Prostate gland (tissue), 2 donors: ENCODE results near the gene GPR33. TPM values are rescaled to one million over a fixed set of nuclear protein-coding genes. Genes with fewer than 3 reads are reported as not detected.

Experiments
- DNase-seq: peaks from one replicate; pipeline ENCODE4 v3.0.0-alpha.2; 2019; ENCODE audit warnings: low spot score
- H3K27ac ChIP-seq, 2 donors: fragments of 200-600 bp; sonication (generic); 2 replicates each; pipeline ENCODE4 v1.5.1; 2017 to 2019
- H3K27me3 ChIP-seq: fragments of 200-600 bp; sonication (generic); replicated peaks from 2 replicates; pipeline ENCODE4 v1.5.1; 2019; ENCODE audit not compliant: insufficient read depth
- H3K36me3 ChIP-seq, 2 donors: fragments of 200-600 bp; sonication (generic); 1 replicate in 1 of 2; 2 replicates in 1 of 2; pipeline versions ENCODE4 v1.5.1 to v1.8.1; 2017 to 2019
- H3K4me1 ChIP-seq: fragments of 200-600 bp; sonication (generic); replicated peaks from 2 replicates; pipeline ENCODE4 v1.5.1; 2019
- H3K4me3 ChIP-seq, 2 donors: fragments of 200-600 bp; sonication (generic); 2 replicates each; pipeline ENCODE4 v1.5.1; 2017 to 2019
- H3K9me3 ChIP-seq: fragments of 200-600 bp; sonication (generic); 2 replicates; pipeline ENCODE4 v1.5.1; 2017
- CTCF ChIP-seq, 4 experiments: fragments of 200-600 bp in 2 of 4; fragments of 450-650 bp in 2 of 4; sonication (generic) in 2 of 4; IDR thresholded peaks; 1 replicate in 3 of 4; 2 replicates in 1 of 4; pipeline ENCODE4 v1.5.1; 2016 to 2019; ENCODE audit warnings: antibody characterized with exemption in 4 of 4, mild to moderate bottlenecking in 2 of 4, moderate library complexity in 2 of 4
- POLR2A ChIP-seq: fragments of 450-650 bp; IDR thresholded peaks from one replicate; pipeline ENCODE4 v1.6.1; 2016; ENCODE audit warnings: antibody characterized with exemption, mild to moderate bottlenecking
- POLR2AphosphoS5 ChIP-seq: sonication (generic); formaldehyde crosslinking; IDR thresholded peaks from one replicate; pipeline ENCODE4 v1.6.1; 2017; ENCODE audit warnings: antibody characterized with exemption
- WGBS: methylation state at CpG from one replicate; pipeline ENCODE4 v1.1.5; 2018; 5-methylcytosine and 5-hydroxymethylcytosine counted together
- intact Hi-C: fragments of 100-400 bp; cut with DNase I; formaldehyde crosslinking; loops from one replicate; pipeline ENCODE4 v1.14.2; 2022
- total RNA-seq, 2 donors: library from RNA; depleted of rRNA; stranded (reverse); fragments of >200 nt; gene quantifications; one replicate each; pipeline ENCODE4 v1.1.0, GENCODE V29; 2016

GPR33 gene
- not detected for total RNA-seq

GRCh38 chr14:31487886-31488285 lies at the start of gene GPR33:
GPR33 (minus strand) TSS chr14:31488039; CDS start chr14:31483965, 4,074 bp downstream.
- 89% methylated on average over 1 of the region's 1 CpG for WGBS
- no peak within 1 kb of the TSS for H3K4me3 ChIP-seq
- no peaks in the 10 kb centered on the region for H3K27me3 ChIP-seq
- DNase-seq: no peak
- no peaks in the 10 kb centered on the region for H3K36me3 ChIP-seq
- TF ChIP-seq POLR2A (no peak), CTCF (IDR thresholded peaks at IDR 0.05) (no peak), POLR2AphosphoS5 (no peak)
- H3K4me1 ChIP-seq: no peaks in the 10 kb centered on the region
- no peak within 1 kb of the TSS for H3K27ac ChIP-seq
- no peaks in the 10 kb centered on the region for H3K9me3 ChIP-seq
- intact Hi-C loops: no loop called here

GRCh38 chr14:31536201-31536960 lies 48.5 kb upstream of the GPR33 start:
- TF ChIP-seq POLR2A (no peak), CTCF (IDR thresholded peaks at IDR 0.05) (no peak), POLR2AphosphoS5 (no peak)
- DNase-seq: no peak
- Histone ChIP-seq H3K27me3 (no peaks in the 10 kb centered on the region), H3K36me3 (no peaks in the 10 kb centered on the region), H3K4me1 (no peaks in the 10 kb centered on the region), H3K4me3 (no peak overlapping the region), H3K9me3 (no peaks in the 10 kb centered on the region), H3K27ac (no peak overlapping the region)
- 51% methylated on average over 5 of the region's 5 CpGs for WGBS
- intact Hi-C loops: no loop called here

- H3K4me1 ChIP-seq: no peaks in the 10 kb centered on the region
- H3K27me3 ChIP-seq: no peaks in the 10 kb centered on the region
- no peak overlapping the region for H3K27ac ChIP-seq
- no peaks in the 10 kb centered on the region for H3K9me3 ChIP-seq
- no peak overlapping the region for H3K4me3 ChIP-seq
- H3K36me3 ChIP-seq: no peaks in the 10 kb centered on the region
- 41% methylated on average over 7 of the region's 7 CpGs for WGBS
- intact Hi-C loops: no loop called here
- DNase-seq: no peak
- TF ChIP-seq POLR2AphosphoS5: no peak
- TF ChIP-seq POLR2A: no peak
- no peak for TF ChIP-seq CTCF (IDR thresholded peaks at IDR 0.05)
Observed at GRCh38 chr14:31530136-31530535, 42.3 kb upstream of the GPR33 start.

GRCh38 chr14:31529053-31529452 lies 41.2 kb upstream of the GPR33 start:
- no peak for DNase-seq
- 36% methylated on average over 1 of the region's 1 CpG for WGBS
- Histone ChIP-seq H3K4me1 (no peaks in the 10 kb centered on the region), H3K36me3 (no peaks in the 10 kb centered on the region), H3K27me3 (no peaks in the 10 kb centered on the region), H3K4me3 (no peak overlapping the region), H3K27ac (no peak overlapping the region), H3K9me3 (no peaks in the 10 kb centered on the region)
- TF ChIP-seq POLR2AphosphoS5 (no peak), POLR2A (no peak), CTCF (IDR thresholded peaks at IDR 0.05) (no peak)
- intact Hi-C loops: no loop called here

- H3K36me3 ChIP-seq: no peaks in the 10 kb centered on the region
- H3K27ac ChIP-seq: no peak overlapping the region
- H3K27me3 ChIP-seq: no peaks in the 10 kb centered on the region
- DNase-seq: no peak
- TF ChIP-seq CTCF (IDR thresholded peaks at IDR 0.05) (no peak), POLR2A (no peak), POLR2AphosphoS5 (no peak)
- H3K4me1 ChIP-seq: no peaks in the 10 kb centered on the region
- intact Hi-C loops: no loop called here
- 97% methylated on average over 8 of the region's 8 CpGs for WGBS
- no peaks in the 10 kb centered on the region for H3K9me3 ChIP-seq
- no peak overlapping the region for H3K4me3 ChIP-seq
Observed at GRCh38 chr14:31527546-31527945, 39.7 kb upstream of the GPR33 start.
